HG03575 (cell line): Measurements from ENCODE around the gene NCKAP5L.
"Not testable (repeated sequence)": the region's sequence is repeated elsewhere in the genome, so short reads cannot be mapped to it uniquely, and the experiment has no call there.

Experiments used
- ATAC-seq: cut with Tn5 transposase; IDR thresholded peaks from one replicate; pipeline ENCODE4 v1.9.1; 2021; ENCODE audit not compliant: unreplicated experiment, insufficient number of reproducible peaks, low FRiP score; ENCODE audit errors: extremely low read depth

Gene NCKAP5L, protein sequence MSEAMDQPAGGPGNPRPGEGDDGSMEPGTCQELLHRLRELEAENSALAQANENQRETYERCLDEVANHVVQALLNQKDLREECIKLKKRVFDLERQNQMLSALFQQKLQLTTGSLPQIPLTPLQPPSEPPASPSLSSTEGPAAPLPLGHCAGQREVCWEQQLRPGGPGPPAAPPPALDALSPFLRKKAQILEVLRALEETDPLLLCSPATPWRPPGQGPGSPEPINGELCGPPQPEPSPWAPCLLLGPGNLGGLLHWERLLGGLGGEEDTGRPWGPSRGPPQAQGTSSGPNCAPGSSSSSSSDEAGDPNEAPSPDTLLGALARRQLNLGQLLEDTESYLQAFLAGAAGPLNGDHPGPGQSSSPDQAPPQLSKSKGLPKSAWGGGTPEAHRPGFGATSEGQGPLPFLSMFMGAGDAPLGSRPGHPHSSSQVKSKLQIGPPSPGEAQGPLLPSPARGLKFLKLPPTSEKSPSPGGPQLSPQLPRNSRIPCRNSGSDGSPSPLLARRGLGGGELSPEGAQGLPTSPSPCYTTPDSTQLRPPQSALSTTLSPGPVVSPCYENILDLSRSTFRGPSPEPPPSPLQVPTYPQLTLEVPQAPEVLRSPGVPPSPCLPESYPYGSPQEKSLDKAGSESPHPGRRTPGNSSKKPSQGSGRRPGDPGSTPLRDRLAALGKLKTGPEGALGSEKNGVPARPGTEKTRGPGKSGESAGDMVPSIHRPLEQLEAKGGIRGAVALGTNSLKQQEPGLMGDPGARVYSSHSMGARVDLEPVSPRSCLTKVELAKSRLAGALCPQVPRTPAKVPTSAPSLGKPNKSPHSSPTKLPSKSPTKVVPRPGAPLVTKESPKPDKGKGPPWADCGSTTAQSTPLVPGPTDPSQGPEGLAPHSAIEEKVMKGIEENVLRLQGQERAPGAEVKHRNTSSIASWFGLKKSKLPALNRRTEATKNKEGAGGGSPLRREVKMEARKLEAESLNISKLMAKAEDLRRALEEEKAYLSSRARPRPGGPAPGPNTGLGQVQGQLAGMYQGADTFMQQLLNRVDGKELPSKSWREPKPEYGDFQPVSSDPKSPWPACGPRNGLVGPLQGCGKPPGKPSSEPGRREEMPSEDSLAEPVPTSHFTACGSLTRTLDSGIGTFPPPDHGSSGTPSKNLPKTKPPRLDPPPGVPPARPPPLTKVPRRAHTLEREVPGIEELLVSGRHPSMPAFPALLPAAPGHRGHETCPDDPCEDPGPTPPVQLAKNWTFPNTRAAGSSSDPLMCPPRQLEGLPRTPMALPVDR (N-terminal part only)

DNA sequence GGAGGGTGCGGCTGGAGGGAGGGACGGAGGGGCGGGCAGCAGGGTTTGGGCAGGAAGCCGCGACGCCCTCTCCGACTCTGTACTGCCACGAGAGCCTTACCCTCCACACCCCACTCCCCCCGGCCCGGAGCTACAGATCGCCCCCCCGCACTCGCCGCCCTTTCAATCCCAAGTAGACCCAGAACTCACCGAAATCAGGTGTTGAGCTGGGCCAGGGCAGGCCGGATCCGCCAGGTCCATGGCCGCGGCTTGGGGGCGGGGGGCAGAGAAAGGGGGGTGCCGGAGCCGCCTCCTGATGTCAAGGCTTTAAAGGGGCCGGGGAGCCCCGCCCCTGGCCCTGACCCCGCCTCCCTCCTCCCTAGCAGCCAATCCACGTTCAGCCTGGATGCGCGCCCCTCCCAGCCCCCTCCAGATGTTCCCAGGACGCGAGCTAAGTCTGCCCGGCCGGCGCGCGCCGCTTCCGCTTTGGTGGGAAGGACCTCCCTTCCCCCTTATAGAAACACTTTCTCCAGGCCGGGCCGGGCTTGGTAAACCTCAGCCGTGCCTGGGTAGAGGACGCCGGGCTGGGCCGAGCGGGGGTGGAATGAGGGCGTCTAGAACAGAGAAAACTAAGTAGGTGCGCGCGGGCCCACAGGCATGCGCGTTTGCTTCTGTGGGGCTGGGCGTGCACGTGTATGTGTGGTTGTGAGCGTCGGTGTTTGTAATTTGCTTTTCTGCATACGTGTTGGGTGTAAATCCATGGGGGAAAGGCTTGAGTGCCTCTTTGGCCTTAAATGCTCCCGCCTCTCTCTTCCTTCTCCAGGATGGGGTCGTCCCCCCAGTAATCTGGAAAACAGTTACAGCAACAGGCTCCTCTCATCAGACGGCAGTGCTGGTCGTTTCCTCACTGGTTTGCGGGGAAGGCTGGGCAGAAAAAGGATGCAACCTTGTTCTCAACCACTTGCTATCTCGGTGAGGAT, at the start of gene NCKAP5L:
Gene NCKAP5L, minus strand, starts transcription at position 281 of the 959 bp plus-strand sequence. CDS start 24,369 bp downstream, outside the sequence.
- ATAC-seq, result no peak

DNA sequence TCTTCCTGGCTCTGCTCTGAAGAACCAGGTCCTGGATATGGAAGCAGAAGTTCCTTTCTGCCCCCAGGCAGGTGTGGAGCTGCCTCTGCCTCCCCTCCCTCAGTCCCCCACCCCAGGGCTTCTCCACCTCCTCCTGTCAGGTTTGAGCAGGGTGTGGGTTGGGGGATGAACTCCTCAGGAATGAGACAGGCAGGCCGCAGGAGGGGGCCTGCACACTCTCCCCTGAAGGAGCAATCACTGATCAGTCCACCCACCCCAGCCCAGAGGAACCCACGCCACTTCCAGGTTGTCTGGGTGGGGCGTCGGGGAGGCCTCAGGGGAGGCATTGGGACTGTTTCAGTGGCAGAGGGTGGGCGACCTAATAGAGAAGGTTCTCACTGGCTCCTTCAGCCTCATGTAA, 48.9 kb upstream of the NCKAP5L start:
- no peak for ATAC-seq

DNA sequence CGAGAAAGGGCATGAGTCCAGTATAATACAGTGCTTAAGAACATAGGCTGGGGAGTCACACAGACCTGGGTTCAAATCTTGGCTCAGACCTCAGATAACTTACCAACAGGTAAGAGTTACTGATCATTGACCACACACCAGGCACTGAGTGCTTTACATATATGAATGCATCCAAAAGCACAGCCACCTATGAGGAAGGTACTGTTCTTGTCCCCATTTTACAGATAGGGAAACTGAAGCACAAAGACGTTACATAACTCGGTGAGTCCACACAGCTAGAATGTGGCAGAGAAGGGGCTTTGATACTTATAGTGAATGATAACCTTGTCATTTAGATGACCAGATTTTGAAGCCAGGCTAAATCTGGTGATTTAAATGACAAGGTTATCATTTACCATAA, 47.9 kb upstream of the NCKAP5L start:
- no peak for ATAC-seq

DNA sequence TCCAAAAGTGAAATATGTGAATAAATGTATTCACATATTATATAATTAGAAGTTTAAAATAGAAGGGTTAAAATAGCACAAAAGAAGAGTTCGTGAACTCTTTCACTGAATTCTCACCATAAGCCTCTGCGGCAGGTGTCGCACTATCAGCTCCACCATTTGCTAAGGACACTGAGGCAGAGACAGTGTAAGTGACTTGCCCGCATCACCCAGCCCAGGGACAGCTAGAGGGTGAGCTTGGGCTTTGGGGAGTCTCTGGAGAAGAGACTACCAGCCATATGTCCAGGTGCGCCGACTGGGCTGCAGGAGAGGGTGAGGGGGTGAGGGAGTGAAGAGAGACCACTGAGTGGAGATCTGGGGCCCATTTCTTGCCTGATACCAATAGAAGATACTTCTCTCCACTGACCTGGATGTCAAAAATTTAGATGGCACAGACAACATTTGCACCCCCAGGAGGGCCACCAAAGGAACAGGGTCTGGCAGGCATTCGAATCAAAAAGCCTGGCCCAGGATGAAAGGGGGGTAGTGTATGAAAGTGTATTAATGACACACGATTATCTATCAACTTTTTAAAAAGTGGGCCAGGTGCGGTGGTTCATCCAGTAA, 47.0 kb upstream of the NCKAP5L start:
- ATAC-seq, result no peak

DNA sequence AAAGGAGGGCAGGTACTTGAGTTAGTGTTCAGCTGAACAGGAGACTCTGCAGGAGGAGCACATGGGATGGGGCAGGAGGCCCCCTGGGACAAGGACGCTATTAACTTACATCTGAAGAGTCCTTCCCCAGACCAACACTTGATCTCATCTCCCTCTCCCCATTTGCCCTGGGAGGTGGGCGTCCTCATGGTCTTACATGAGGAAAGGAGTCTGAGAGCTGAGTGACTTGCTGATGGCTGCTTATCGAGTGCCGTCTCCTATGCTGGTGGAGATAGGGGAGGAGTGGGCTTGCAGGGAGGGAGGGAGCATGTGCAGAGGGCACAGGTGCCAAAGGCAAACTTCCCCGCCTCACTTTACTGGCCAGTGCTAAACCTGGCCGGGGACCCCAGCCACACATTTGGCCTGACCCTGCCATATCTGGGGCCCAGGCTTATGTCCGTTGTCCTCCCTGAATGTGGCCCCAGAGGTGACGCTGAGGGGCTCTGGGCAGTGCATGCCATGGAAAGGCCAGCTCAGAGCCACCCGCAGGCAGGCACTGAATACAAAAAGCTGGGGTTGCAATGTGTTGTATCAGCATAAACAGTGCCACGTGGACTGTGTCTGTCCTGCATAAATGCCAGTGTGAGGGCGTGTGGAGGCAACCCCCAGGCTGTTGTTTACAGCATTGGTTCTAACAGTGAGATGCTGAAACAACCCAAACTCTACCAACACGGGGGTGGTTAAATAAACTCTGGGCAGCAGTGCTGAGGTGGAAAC, 46.1 kb upstream of the NCKAP5L start:
- no peak for ATAC-seq

DNA sequence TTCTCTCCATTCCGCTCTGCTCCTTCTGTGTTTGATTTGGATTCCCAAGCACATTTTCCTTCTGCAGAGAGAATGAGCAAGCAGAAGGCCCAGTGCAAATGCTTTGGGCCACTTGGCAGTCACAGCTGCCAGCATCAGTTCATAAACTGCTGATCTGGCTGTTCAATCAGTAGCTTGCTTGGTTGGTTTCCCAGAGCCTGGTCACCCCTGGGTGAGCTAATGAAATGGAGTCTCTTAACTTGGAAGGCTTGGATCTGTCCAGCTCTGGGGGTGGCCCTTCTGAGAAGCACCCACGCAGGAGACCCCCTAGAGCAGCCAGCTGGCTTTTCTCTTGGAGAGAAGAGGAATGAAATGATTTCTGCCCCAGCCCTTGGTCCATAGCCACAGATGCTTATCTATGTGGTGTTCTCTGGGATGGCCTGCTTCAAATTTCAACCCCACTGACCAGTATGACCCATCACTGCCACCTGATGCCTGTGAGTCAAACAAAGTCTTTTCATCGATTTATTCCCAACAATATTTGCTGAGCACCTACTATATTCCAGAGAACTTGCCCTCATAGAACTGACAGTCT, 45.2 kb upstream of the NCKAP5L start:
- no peak for ATAC-seq

DNA sequence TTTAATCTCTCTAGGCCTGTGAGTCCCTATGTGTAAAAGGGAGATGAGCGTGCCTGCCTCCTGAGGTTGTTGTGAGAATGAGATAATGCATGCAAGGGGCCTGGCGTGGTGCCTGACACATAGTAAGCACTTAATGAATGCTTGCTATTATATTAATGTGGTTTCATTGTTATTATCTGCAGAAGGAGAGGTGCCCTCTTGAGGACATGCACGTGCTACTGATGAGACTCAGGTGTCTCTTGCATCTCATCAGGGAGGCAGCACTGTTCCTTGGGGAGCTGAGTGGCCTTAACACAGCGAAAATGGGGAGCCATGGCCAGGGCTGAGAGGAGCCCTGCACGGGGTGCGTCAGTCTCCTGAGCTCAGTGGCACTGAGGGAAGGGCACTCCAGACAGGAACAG, 44.6 kb upstream of the NCKAP5L start:
- ATAC-seq, result no peak

DNA sequence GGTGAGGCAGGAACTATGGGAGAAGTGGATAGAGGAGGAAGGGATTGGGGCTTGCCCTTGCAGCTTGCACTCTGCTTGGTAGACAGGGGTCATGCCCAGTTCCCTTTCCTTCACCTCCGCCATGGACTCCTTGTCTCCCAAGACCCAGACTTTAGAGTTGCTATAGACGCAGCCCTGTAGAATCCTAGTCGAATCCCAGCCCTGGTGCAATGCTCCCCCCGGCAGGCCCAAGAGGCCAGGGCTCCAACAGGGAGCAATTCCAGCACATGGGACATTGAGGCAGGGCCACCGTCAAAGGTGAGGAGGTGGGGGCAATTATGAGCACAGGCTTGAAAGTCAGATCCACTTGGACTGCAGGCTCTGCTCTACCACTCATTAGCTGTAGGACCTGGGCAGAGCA, 44.2 kb upstream of the NCKAP5L start:
- ATAC-seq, result no peak

DNA sequence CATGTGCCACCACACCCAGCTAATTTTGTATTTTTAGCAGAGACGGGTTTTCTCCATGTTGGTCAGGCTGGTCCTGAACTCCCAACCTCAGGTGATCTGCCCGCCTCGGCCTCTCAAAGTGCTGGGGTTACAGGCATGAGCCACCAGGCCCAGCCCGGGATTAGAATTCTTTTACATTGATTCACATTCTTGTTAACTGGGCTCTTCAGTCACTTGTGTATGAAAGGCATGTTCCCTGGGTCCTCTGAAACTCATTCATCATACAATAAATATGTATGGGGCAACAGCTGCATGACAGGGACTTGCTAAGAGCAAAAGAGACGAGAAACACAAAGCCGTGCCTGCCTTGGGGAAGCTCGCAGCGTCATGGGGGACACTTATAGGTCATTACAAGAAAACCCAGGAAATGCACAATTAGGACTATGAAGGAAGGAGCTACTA, 43.6 kb upstream of the NCKAP5L start:
- not testable (repeated sequence) for ATAC-seq

DNA sequence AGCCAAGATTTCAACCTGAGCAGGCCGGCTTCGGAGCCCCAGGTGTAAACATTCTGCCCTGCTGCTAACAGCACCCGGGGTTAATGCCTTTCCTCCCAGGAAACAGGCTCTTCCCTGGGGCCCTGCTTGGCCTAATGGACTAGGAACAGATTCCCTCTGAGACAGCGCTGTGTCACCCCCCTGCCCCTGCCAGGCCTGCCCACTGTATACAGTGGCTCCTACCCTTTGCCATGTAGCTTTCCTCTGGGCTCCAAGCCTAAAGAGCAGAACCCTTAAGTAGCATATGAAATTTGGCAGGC, 43.0 kb upstream of the NCKAP5L start:
- ATAC-seq, result no peak

DNA sequence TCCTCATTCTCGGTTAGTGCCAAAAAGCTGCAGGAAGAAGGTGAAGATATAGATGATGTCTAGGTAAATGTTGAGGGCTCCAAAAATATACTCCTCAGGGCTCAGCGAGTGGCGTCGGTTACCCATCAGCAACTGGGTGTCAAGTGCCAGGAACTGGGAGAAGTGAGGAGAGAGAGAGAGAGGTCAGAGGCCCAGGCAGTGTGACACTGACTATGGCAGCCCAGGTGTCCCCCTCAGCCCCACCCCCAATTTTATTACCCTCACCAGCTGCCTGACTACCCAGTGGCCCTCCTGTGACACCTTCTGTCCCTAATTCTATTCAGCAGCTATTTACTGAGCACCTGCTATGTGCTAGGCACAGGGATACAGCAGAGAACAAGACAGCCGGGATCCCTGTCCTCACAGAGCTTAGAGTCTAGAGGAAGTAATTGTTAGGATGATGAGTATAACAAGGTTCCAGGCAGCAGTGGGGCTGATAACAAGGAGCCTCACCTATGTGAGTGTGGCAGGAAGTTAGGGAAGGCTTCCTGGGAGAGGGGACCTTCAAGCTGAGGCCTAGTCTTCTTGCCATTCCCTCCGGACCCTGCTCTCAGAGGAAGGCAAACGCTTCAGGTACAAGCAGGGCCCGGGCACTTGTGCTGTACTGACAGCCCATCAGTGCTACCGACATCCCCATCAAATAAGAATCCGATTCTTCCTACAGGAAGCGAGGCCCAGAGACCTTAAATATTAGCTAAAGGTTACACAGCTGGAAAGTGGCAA, 42.5 kb upstream of the NCKAP5L start:
- ATAC-seq, result no peak

DNA sequence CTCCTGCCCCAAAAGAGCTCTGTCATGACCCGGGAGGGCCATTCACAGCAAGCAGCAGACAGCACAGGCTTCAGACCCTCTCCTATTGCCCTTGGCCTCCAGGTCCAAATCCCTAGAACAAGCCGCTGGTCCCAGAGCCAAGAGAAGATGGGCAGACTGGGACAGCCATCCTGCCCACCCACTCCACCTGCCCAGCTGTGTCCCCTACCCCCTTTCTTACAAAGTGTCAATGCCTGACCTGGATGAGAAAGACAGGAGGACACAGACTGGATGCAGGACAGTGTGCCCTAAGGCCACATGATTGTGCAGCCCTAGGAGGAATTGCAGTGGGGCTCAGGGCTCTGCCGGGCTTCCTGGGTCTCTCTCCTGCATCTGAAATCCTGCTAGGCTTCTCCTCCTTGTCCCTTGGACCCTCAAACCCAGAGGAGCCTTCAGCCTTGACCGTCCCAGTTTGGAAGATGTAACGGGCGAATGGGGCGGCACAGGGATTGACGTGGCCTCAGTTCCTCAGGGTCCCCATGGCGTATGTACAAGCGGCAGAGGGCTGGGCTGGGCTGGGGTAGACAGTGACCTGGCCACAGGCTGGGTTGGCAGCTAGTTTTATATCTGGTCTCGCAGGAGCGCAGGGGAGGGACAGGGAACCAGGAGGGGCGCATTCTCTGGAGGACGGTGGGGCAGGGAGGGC, 41.7 kb upstream of the NCKAP5L start:
- no peak for ATAC-seq

DNA sequence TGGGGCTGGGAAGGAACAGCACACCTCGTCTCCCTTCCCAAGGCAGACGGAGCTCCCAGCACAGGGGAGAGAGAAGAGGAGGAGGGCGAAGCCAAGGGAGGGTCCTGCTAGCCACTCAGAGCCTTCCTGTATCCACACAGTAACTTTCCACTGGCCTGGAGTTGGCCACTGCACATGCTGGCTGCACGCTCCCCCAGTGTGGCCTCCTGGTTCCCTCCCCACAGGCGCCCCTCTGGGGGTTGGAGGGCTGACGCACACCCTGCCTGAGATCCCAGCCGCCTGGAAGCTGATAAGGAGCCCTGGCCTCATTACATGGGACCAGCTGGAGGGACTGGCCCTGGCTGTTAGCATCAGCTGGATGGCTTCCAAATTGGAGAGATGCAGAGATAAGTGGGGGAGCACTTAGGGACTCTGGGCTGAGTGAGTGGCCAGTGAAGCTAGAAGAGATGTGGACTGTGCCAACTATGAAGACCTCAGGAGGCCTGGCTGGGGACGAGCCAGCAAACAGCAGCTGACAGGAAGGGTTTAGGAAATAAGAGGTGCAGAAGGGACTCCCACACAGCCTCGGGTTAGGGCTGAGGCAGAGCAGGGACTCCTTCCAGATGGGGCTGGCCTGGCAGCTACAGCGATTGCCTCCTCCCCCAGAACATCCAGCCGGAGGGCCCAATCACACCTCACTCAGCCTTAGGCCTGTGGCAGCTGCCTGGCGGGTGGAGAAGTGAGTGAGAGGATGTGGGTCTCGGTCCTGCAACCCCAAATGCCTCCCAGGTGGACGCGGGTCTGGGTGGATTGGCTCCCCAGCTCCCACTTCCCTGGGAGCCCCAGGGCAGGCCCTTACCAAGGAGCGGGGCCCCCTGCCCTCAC, 41.0 kb upstream of the NCKAP5L start:
- ATAC-seq, result no peak

DNA sequence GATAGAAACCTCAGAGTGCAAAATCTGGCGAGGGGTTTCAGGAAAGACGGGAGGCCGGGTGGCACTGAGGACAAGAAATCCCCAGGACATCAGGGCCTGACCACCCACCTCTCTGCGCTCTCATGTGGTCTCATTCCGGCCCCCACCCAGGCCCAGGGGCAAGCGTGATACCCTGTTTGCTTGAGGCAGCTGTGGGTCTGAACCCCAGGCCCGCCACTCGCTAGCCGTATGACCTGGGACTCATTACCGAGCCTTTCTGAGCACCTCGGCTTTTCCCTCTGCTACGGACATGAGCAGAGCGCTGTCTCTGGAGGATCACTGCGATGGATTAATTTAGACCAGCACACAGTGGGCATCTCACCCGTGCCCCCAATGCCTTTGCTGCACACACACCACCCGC, 40.2 kb upstream of the NCKAP5L start:
- no peak for ATAC-seq
